BLaER1 (cell line): ENCODE results near the gene RNF41.
"Not testable (repeated sequence)": the region's sequence is repeated elsewhere in the genome, so short reads cannot be mapped to it uniquely, and the experiment has no call there.

ENCODE experiments used
- H3K27ac ChIP-seq: shearing (Covaris generic); formaldehyde crosslinking; 2 replicates; pipeline ENCODE4 v1.8.1; 2022
- H3K27me3 ChIP-seq: shearing (Covaris generic); formaldehyde crosslinking; 2 replicates; pipeline ENCODE4 v1.8.1; 2022
- H3K36me3 ChIP-seq: shearing (Covaris generic); formaldehyde crosslinking; 2 replicates; pipeline ENCODE4 v1.8.1; 2022
- H3K4me1 ChIP-seq: shearing (Covaris generic); formaldehyde crosslinking; 2 replicates; pipeline ENCODE4 v1.8.1; 2022
- H3K4me2 ChIP-seq: shearing (Covaris generic); formaldehyde crosslinking; 2 replicates; pipeline ENCODE4 v1.8.1; 2022
- H3K4me3 ChIP-seq: shearing (Covaris generic); formaldehyde crosslinking; 2 replicates; pipeline ENCODE4 v1.8.1; 2022
- H3K9ac ChIP-seq: shearing (Covaris generic); formaldehyde crosslinking; 2 replicates; pipeline ENCODE4 v1.8.1; 2022
- H3K9me3 ChIP-seq: shearing (Covaris generic); formaldehyde crosslinking; 2 replicates; pipeline ENCODE4 v1.8.1; 2022
- H4K20me1 ChIP-seq: shearing (Covaris generic); formaldehyde crosslinking; 2 replicates; pipeline ENCODE4 v1.8.1; 2022
- Cebpa-rat ChIP-seq: shearing (Covaris generic); IDR thresholded peaks from 2 replicates; pipeline ENCODE4 v1.8.1; 2022

The RNF41 gene

DNA sequence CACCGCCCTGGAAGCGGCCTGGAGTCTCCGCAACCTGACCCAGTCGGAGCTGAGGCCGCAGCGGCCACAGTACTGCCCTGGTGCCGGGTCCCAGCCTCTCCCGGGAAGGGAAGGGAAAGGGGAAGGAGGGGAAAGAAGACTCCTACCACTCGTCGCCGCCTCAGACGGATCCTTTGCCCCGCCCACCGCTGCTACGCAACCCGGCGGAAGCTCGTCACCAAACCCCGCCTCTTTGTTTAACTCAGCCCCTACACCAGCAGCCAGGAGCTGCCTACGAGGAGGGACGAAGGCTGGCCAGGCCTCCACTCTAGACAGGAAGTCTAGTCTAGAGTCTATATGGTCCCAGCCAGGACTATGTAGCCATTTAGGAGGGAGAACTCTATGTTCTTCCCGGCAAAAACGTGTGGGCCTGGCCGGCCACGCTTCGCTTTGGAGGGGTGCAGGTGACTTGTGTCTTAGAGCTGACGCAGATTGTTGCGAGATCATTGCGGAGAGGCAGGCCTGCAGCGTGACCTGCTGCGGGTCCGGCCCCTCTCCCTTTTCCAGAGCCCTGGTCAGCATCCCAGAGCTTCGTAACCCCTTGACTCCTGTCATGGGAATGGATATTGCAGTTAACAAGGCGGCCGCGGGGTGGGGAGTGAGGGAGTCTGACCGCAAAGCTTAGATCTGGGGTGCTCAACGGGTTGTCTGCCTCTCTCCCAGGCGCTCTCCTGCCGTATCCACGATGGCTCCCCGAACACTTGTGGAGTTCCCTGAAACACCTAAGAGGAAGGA lies at the start of gene RNF41:
Gene RNF41, minus strand, starts transcription at position 166 of the 774 bp plus-strand sequence. CDS start 7,875 bp downstream, outside the sequence.
- no peaks in the 10 kb centered on the region for H3K27me3 ChIP-seq
- H3K4me1 ChIP-seq, result peaks cover 53% of the 10 kb centered on the region
- H3K9me3 ChIP-seq, result no peaks in the 10 kb centered on the region
- peak within 1 kb of the TSS; percentile 97 for H3K4me2 ChIP-seq
- peak within 1 kb of the TSS; percentile 91 for H3K9ac ChIP-seq
- peak within 1 kb of the TSS; percentile 92 for H3K27ac ChIP-seq
- H3K36me3 ChIP-seq, result peaks cover 24% of the 10 kb centered on the region
- TF ChIP-seq Cebpa-rat, result no peak
- H3K4me3 ChIP-seq, result peak within 1 kb of the TSS; percentile 83
- H4K20me1 ChIP-seq, result peaks cover 24% of the 10 kb centered on the region; the same call in 1 of the 2 replicates

DNA sequence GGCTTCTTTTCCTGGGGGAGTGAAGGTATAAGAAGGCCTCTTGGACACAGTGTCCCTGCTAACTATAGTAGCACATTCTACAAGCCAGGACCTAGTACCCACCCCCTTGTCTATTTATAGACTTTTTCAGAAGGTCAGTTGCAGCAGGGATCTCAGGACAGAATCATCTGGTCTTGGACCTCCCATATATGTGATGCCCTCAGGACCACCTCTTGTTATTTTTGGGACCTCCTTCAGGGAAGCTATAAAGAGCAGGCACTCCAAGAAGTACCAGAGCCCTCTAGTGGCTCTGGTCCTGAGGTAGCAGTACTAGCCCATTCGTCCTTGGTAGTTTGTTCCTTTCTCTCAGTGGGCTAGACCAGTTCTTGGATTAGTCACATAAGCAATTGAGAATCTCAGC lies 49.3 kb upstream of the RNF41 start:
- TF ChIP-seq Cebpa-rat, result no peak
- Histone ChIP-seq H3K27me3 (no peaks in the 10 kb centered on the region), H4K20me1 (no peaks in the 10 kb centered on the region), H3K36me3 (peaks cover 73% of the 10 kb centered on the region), H3K4me3 (no peak overlapping the region), H3K9me3 (no peaks in the 10 kb centered on the region), H3K9ac (no peak overlapping the region), H3K4me1 (peaks cover 20% of the 10 kb centered on the region), H3K4me2 (no peak overlapping the region), H3K27ac (no peak overlapping the region)

DNA sequence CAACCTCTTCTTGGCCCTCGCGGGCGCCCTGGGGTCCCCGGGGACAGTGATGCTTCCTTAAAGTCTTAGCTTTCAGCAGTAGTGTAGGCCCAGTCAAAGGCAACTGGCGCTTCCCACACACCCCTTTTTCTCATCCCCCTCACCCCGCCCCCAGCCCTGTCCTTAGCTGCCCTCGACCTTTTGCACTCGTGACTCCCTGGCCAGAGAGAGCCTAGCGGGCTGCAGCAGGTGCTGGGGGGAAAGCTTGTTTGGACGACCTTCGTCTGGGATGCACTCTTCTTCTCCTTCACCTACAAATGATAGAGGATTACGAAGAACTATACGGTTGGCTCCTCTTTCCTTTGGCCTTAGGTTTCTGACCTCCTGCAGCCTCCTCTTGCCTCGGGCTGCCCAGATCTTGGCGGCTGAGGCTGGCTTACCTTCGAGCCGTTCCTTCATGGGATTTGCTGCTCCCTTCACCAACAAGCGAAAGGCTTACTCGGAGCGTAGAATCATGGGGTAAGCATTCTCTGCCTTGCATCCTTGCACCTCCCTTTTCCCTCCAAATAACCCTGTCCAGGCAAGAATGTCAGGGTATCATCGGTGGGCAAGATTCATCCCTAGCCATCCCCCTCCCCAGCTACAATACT lies 45.8 kb upstream of the RNF41 start:
- Histone ChIP-seq H4K20me1 (no peaks in the 10 kb centered on the region), H3K27me3 (no peaks in the 10 kb centered on the region), H3K4me1 (peaks cover 25% of the 10 kb centered on the region), H3K9me3 (no peaks in the 10 kb centered on the region), H3K36me3 (peaks cover 39% of the 10 kb centered on the region), H3K27ac (peak overlapping the region; percentile 88), H3K4me2 (peak overlapping the region; percentile 93), H3K4me3 (peak overlapping the region; percentile 82), H3K9ac (peak overlapping the region; percentile 85)
- TF ChIP-seq Cebpa-rat, result no peak

DNA sequence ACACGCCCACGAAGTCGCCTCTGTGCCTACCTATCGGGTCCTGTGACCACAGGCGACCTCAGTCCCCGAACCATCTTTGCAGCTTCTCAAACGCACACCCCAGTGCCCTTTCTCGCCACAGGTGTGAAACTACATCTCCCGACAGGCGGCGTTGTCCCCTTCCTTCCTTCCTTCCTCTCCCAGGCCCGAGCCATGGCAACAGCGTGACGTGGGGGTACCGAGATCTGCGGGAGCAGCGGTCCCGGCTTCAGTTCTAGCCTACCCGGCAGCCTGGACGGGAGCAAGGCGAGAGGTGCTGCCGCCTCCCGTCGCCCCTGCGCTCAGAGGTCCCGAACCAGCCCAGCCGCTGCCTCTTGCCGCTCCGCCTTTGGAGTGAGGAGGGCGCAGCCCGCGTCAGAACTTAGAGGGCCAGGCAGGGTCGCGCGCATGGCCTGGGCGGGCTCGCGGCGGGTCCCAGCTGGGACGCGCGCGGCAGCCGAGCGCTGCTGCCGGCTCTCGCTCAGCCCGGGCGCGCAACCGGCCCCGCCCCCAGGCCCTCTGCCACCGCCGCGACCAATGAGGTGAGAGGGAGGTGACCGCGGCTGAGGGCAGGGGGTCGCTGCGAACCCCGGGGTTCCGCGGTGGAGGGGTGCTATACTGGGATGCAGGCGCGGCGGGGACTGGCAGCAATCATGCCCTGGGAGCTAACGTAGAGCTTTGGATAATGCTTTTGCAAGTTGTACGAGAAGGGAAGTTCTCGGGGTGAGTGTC lies 45.1 kb upstream of the RNF41 start, which contains the start of gene COQ10A:
Gene COQ10A, plus strand, starts transcription at position 250 of the 750 bp plus-strand sequence. Its CDS starts 177 bp downstream, at position 427.
- H3K27me3 ChIP-seq, result no peaks in the 10 kb centered on the region
- peak within 1 kb of the TSS; percentile 85 for H3K9ac ChIP-seq
- peak within 1 kb of the TSS; percentile 88 for H3K27ac ChIP-seq
- peak within 1 kb of the TSS; percentile 82 for H3K4me3 ChIP-seq
- no peaks in the 10 kb centered on the region for H3K9me3 ChIP-seq
- H3K4me1 ChIP-seq, result peaks cover 25% of the 10 kb centered on the region
- TF ChIP-seq Cebpa-rat, result no peak
- peak within 1 kb of the TSS; percentile 93 for H3K4me2 ChIP-seq
- peaks cover 32% of the 10 kb centered on the region for H3K36me3 ChIP-seq
- no peaks in the 10 kb centered on the region for H4K20me1 ChIP-seq

DNA sequence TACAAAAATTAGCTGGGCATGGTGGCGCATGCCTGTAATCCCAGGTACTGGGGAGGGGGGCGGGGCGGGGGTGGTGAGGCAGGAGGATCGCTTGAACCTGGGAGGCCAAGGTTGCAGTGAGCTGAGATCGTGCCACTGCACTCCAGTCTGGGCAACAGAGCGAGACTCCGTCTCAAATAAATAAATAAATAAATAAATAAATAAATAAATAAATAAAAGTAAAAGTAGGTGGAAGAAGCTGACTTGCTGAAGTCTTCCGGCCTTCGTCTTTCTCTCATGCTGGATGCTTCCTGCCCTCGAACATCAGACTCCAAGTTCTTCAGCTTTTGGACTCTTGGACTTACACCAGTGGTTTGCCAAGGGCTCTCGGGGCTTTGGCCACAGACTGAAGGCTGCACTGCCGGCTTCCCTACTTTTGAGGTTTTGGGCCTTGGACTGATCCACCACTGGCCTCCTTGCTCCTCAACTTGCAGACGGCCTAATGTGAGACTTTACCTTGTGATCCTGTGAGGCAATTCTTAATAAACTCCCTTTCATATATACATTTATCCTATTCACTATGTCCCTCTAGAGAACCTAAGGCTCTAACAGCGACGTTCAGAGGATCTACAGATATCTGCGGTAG lies 44.5 kb upstream of the RNF41 start:
- H3K9me3 ChIP-seq, H4K20me1 ChIP-seq, H3K27me3 ChIP-seq: not testable (repeated sequence)
- peak overlapping the region; percentile 88 for H3K27ac ChIP-seq
- H3K4me1 ChIP-seq, result peaks cover 25% of the 10 kb centered on the region
- peaks cover 25% of the 10 kb centered on the region for H3K36me3 ChIP-seq
- H3K9ac ChIP-seq, result peak overlapping the region; percentile 85
- peak overlapping the region; percentile 93 for H3K4me2 ChIP-seq
- peak overlapping the region; percentile 82 for H3K4me3 ChIP-seq

DNA sequence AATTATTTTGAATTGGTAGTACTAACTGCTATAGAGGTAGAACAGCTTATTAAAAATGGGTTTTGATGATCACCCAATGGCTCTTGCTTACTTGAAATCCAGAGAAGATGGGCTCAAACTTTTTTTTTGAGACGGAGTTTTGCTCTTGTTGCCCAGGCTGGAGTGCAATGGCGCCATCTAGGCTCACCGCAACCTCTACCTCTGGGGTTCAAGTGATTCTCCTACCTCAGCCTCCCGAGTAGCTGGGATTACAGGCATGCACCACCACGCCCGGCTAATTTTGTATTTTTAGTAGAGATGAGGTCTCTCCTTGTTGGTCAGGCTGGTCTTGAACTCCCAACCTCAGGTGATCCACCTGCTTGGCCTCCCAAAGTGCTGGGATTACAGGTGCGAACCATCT lies 41.2 kb upstream of the RNF41 start:
- not testable (repeated sequence) for H3K4me2 ChIP-seq, H3K27ac ChIP-seq, H3K36me3 ChIP-seq, H3K4me3 ChIP-seq, H3K9me3 ChIP-seq, H3K27me3 ChIP-seq, H4K20me1 ChIP-seq, H3K9ac ChIP-seq
- peaks cover 25% of the 10 kb centered on the region for H3K4me1 ChIP-seq

DNA sequence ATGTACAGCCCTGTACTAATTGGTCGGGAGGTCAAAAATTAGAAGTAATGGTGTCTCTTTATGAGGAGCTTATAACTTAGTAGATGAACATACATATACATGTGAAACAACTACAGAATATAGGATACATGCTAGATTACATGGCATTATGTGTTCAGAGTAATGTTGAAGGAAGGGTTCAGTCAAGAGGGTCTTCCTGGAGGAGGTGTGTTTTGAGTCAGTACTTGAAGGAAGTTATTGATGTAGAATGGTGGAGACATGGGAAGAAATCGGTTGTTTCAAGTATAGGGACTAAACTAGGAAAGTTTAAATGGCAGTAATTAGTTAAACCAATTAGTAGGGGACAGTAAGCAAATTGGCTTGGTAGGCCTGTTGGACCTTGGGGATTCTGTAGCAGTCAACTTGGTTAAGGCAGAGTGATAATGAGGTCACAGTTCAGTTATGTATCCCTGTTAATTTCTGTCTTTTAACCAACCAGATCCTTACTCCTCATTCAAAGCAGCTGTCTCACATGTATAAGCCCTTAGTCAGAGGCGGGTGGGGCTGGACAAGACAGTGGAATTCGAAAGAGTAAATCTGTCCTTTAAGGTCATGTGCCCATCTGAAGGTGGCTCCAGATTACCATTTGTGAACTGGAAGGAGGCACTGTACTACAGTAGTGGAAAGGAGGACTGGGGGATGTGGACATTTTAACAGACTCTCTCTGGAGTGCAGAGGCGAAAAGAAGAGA lies 39.9 kb upstream of the RNF41 start:
- no peaks in the 10 kb centered on the region for H3K27me3 ChIP-seq
- H3K9me3 ChIP-seq, result no peaks in the 10 kb centered on the region
- H3K4me1 ChIP-seq, result peaks cover 26% of the 10 kb centered on the region
- H3K27ac ChIP-seq, result no peak overlapping the region
- H3K4me2 ChIP-seq, result no peak overlapping the region
- no peak overlapping the region for H3K9ac ChIP-seq
- H4K20me1 ChIP-seq, result peaks cover 11% of the 10 kb centered on the region
- TF ChIP-seq Cebpa-rat, result no peak
- H3K36me3 ChIP-seq, result peaks cover 2% of the 10 kb centered on the region
- H3K4me3 ChIP-seq, result no peak overlapping the region

DNA sequence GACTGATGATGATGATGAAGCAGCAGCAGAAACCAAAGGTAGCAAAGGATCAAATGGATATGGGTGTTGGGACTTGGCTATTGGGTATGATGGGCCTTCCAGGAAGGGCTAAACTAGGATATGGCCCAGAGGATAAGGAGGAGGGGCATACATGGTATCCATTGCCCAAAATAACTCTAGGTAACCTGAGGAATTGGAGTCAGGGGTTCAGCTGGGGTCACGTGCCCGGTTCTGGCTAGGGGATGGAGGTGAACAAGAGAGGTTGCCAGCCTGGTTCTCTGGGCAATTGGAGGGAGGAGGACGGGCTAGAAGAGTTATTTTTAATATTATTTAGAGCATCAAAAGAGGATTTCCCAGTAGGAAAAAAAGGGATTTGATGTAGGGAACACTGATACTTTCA lies 39.2 kb upstream of the RNF41 start:
- Histone ChIP-seq H3K27me3 (no peaks in the 10 kb centered on the region), H3K4me2 (no peak overlapping the region)

DNA sequence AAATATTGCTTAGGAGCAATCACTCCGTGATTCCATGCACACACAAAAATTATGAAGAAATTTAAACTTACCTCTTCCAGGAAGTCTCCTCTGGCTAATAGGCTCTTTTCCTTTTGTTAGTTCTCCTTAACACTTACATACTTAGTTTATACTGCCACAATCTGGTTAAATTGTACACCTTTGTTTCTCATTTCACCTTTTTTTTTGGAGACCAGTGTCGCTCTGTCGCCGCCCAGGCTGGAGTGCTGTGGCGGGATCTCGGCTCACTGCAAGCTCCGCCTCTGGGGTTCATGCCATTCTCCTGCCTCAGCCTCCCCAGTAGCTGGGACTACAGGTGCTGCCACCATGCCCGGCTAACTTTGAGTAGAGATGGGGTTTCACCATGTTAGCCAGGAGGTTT lies 38.7 kb upstream of the RNF41 start:
- Histone ChIP-seq H3K4me1 (peaks cover 22% of the 10 kb centered on the region), H3K4me3 (no peak overlapping the region), H3K4me2 (no peak overlapping the region), H3K9ac (no peak overlapping the region), H3K27me3 (no peaks in the 10 kb centered on the region), H3K27ac (no peak overlapping the region), H4K20me1 (peaks cover 23% of the 10 kb centered on the region), H3K36me3 (peaks cover 15% of the 10 kb centered on the region), H3K9me3 (no peaks in the 10 kb centered on the region)
- no peak for TF ChIP-seq Cebpa-rat

More for the DNA sequence above, 39.2 kb upstream of the RNF41 start:
- Histone ChIP-seq H3K4me3 (no peak overlapping the region), H4K20me1 (peaks cover 18% of the 10 kb centered on the region), H3K4me1 (peaks cover 26% of the 10 kb centered on the region), H3K9me3 (no peaks in the 10 kb centered on the region), H3K9ac (no peak overlapping the region), H3K36me3 (peaks cover 9% of the 10 kb centered on the region), H3K27ac (no peak overlapping the region)
- TF ChIP-seq Cebpa-rat, result no peak
